Esophagus muscularis mucosa (tissue), 4 donors: ENCODE data around the gene CNTNAP2. TPM values are rescaled to one million over a fixed set of nuclear protein-coding genes. Genes with fewer than 3 reads are reported as not detected.

Source experiments
- DNase-seq: peaks from one replicate; pipeline ENCODE4 v3.0.0-alpha.2; 2017; ENCODE audit errors: extremely low spot score
- H3K27ac ChIP-seq, 4 donors: fragments of 200-600 bp; sonication (generic); replicated peaks in 1 of 4; 1 replicate in 3 of 4; 2 replicates in 1 of 4; pipeline ENCODE4 v1.5.1; 2016 to 2019; ENCODE audit warnings: mild to moderate bottlenecking in 1 of 4
- H3K27me3 ChIP-seq, 4 donors: fragments of 200-600 bp; sonication (generic); one replicate each; pipeline versions ENCODE4 v1.5.1 to v1.6.0; 2016 to 2019
- H3K36me3 ChIP-seq, 4 donors: fragments of 200-600 bp; sonication (generic); one replicate each; pipeline ENCODE4 v1.5.1; 2016 to 2019
- H3K4me1 ChIP-seq, 4 donors: fragments of 200-600 bp; sonication (generic); one replicate each; pipeline ENCODE4 v1.5.1; 2016 to 2019
- H3K4me3 ChIP-seq, 4 donors: fragments of 200-600 bp; sonication (generic); 1 replicate in 2 of 4; 2 replicates in 2 of 4; pipeline ENCODE4 v1.5.1; 2016 to 2019; ENCODE audit warnings: mild to moderate bottlenecking in 4 of 4, moderate library complexity in 1 of 4
- H3K9me3 ChIP-seq, 4 donors: fragments of 200-600 bp; sonication (generic); 1 replicate in 3 of 4; 2 replicates in 1 of 4; pipeline ENCODE4 v1.5.1; 2016 to 2019
- EP300 ChIP-seq: sonication (generic); formaldehyde crosslinking; IDR thresholded peaks from one replicate; pipeline ENCODE4 v1.6.1; 2017; ENCODE audit warnings: antibody characterized with exemption
- POLR2A ChIP-seq: fragments of 450-650 bp; IDR thresholded peaks from one replicate; pipeline ENCODE4 v1.6.1; 2017; ENCODE audit warnings: antibody characterized with exemption, moderate library complexity, mild to moderate bottlenecking, low read depth
- POLR2AphosphoS5 ChIP-seq, 2 donors: sonication (generic); formaldehyde crosslinking; IDR thresholded peaks; one replicate each; pipeline ENCODE4 v1.6.1; 2017; ENCODE audit warnings: antibody characterized with exemption in 2 of 2
- WGBS: methylation state at CpG from one replicate; pipeline ENCODE4 v1.1.5; 2018; 5-methylcytosine and 5-hydroxymethylcytosine counted together
- intact Hi-C: fragments of 100-400 bp; cut with DNase I; formaldehyde crosslinking; loops from one replicate; pipeline ENCODE4 v1.15.1; 2023
- total RNA-seq, 4 donors: library from RNA; depleted of rRNA; stranded (reverse); fragments of >200 nt; gene quantifications; one replicate each; pipeline versions ENCODE4 v1.1.0 to v1.2.1, GENCODE V29; 2016
- TF ChIP-seq, protein P1 (sequence below), 3 experiments: fragments of 200-600 bp in 2 of 3; fragments of 450-650 bp in 1 of 3; sonication (generic) in 2 of 3; IDR thresholded peaks; one replicate each; pipeline ENCODE4 v1.5.1; 2017 to 2019; ENCODE audit warnings: antibody characterized with exemption in 3 of 3, mild to moderate bottlenecking in 2 of 3, moderate library complexity in 1 of 3

CNTNAP2 gene
- total RNA-seq, 4 donors from 2014 or later: 1.2 to 2.9 (median 1.9) TPM

DNA sequence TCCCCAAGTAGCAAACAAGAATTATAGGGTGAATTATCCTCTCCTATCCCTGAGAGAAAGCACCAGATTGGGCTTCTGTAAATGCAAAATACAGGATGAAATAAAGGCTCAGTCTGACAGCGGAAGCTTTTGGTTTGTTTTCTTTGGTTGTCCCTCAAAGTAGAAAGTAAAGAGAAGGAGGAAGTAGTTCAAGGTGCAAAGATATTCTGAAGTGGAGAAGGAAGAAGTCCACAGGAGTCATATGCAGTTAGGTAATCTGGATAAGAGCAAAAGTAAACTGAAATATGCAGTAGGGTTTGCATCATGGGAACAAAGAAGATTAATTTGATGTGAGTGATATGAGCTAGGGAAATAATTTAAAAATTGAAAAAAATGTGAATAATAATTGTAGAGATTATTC lies 1071.9 kb downstream of the CNTNAP2 start:
- TF ChIP-seq, protein P1, sequence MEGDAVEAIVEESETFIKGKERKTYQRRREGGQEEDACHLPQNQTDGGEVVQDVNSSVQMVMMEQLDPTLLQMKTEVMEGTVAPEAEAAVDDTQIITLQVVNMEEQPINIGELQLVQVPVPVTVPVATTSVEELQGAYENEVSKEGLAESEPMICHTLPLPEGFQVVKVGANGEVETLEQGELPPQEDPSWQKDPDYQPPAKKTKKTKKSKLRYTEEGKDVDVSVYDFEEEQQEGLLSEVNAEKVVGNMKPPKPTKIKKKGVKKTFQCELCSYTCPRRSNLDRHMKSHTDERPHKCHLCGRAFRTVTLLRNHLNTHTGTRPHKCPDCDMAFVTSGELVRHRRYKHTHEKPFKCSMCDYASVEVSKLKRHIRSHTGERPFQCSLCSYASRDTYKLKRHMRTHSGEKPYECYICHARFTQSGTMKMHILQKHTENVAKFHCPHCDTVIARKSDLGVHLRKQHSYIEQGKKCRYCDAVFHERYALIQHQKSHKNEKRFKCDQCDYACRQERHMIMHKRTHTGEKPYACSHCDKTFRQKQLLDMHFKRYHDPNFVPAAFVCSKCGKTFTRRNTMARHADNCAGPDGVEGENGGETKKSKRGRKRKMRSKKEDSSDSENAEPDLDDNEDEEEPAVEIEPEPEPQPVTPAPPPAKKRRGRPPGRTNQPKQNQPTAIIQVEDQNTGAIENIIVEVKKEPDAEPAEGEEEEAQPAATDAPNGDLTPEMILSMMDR (IDR thresholded peaks at IDR 0.05): no peak
- TF ChIP-seq POLR2A: no peak
- TF ChIP-seq EP300: no peak
- TF ChIP-seq POLR2AphosphoS5 (IDR thresholded peaks at IDR 0.05): no peak
- Histone ChIP-seq H3K9me3 (no peaks in the 10 kb centered on the region), H3K4me1 (peaks cover 0 to 2% (median under 1%) of the 10 kb centered on the region in 4 donors), H3K27me3 (no peaks in the 10 kb centered on the region), H3K36me3 (no peaks in the 10 kb centered on the region), H3K27ac (no peak overlapping the region), H3K4me3 (no peak overlapping the region)
- intact Hi-C loops: no loop called here
- WGBS: 89% methylated on average over 1 of the region's 1 CpG
- DNase-seq: no peak

DNA sequence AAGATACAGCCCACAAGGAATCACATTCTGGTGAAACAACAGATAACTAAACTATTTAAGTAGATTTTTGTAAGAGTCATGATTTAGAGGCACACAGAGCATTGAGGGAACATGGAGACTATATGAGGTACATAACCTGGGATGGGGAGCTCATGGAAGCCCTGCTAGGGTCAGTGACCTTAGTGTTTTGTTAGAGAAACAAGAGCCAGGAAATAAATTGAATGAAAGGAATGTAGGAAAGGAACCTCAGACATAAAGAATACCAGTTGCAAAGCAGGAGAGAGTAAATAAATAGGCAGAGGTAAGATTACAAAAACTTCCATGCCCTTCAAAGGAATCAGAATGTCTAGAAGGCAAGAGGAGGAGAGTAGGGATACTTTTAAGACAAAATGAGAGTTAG lies 1076.9 kb downstream of the CNTNAP2 start:
- no peak for DNase-seq
- intact Hi-C loops: no loop called here
- Histone ChIP-seq H3K27ac (no peak overlapping the region), H3K36me3 (no peaks in the 10 kb centered on the region), H3K4me3 (no peak overlapping the region), H3K27me3 (no peaks in the 10 kb centered on the region), H3K9me3 (no peaks in the 10 kb centered on the region), H3K4me1 (no peaks in the 10 kb centered on the region)
- TF ChIP-seq POLR2AphosphoS5 (IDR thresholded peaks at IDR 0.05) (no peak), POLR2A (no peak), EP300 (no peak)
- TF ChIP-seq, protein P1 (IDR thresholded peaks at IDR 0.05): no peak

DNA sequence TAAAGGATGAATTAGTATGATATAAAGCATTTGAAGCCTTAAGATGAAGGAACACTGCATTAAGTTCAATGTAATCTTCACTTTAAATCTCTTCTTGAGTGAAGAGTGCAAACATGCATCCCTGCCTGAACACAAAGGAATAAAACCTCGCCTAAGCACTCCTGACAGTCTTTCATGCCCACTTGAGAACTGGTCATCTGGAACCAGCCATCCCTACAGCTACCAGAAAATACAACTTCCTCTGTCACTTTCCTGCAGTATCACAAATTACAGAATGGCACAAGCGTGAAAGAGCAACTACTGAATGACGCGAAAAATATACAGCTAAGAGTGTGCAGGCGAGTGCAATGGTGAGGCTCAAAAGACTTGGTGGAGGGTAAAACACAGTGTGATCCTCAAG lies 1079.9 kb downstream of the CNTNAP2 start:
- TF ChIP-seq, protein P1 (IDR thresholded peaks at IDR 0.05): no peak
- TF ChIP-seq POLR2A (no peak), EP300 (no peak), POLR2AphosphoS5 (IDR thresholded peaks at IDR 0.05) (no peak)
- H3K27ac ChIP-seq: no peak overlapping the region
- H3K4me1 ChIP-seq: peaks cover 0 to 2% (median 0%) of the 10 kb centered on the region in 4 donors
- no peak for DNase-seq
- WGBS: 99% methylated on average over 5 of the region's 5 CpGs
- H3K36me3 ChIP-seq: no peaks in the 10 kb centered on the region
- H3K27me3 ChIP-seq: no peaks in the 10 kb centered on the region
- intact Hi-C loops: no loop called here
- H3K4me3 ChIP-seq: no peak overlapping the region
- no peaks in the 10 kb centered on the region for H3K9me3 ChIP-seq

DNA sequence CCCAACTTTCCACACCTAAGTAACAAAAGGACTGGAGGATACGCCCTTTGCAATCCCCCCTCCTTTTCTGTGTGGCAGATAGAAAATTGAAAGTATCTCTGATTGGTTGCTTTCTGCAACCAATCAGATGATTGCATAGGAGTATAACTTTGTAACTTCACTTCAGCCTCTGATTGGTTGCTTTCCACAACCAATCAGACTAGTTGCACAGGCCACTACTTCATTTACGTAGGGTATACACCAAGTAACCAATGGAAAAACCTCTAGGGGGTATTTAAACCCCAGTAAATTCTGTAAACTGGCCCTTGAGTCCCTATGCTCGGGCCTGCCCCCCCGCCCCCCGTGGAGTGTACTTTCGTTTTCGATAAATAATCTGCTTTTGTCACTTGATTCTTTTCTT lies 1080.4 kb downstream of the CNTNAP2 start:
- H3K9me3 ChIP-seq: no peaks in the 10 kb centered on the region
- DNase-seq: no peak
- H3K27me3 ChIP-seq: no peaks in the 10 kb centered on the region
- H3K27ac ChIP-seq: no peak overlapping the region
- TF ChIP-seq EP300 (no peak), POLR2A (no peak), POLR2AphosphoS5 (IDR thresholded peaks at IDR 0.05) (no peak)
- no peaks in the 10 kb centered on the region for H3K36me3 ChIP-seq
- intact Hi-C loops: no loop called here
- H3K4me1 ChIP-seq: peaks cover 0 to 3% (median 0%) of the 10 kb centered on the region in 4 donors
- WGBS: 87% methylated on average over 7 of the region's 7 CpGs
- H3K4me3 ChIP-seq: no peak overlapping the region

DNA sequence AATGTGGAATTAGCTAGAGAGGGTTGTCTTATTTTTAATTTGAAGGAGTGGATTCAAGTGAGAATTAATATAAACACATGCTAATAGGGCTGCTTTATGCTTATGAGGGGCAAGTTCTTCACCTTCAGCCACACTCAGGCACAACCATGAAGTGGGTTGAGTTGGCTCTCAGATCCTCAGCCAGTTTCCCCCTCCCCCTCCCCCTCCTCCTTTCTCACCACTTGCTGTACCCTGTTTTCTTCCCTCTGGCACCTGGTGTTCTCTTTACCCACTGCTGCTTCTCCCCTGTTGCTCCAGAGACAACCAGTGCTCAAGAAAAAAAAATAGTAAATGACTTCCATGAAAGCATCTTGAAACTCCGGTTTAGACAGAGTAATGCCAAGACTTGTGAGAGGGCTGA lies 1083.3 kb downstream of the CNTNAP2 start:
- 67% methylated on average over 1 of the region's 1 CpG for WGBS
- DNase-seq: no peak
- TF ChIP-seq POLR2A: no peak
- no peak for TF ChIP-seq EP300
- TF ChIP-seq, protein P1 (IDR thresholded peaks at IDR 0.05): no peak
- no peak for TF ChIP-seq POLR2AphosphoS5 (IDR thresholded peaks at IDR 0.05)
- H3K27me3 ChIP-seq: no peaks in the 10 kb centered on the region
- H3K4me3 ChIP-seq: no peak overlapping the region
- H3K4me1 ChIP-seq: peaks cover 0 to 3% (median 0%) of the 10 kb centered on the region in 4 donors
- no peaks in the 10 kb centered on the region for H3K9me3 ChIP-seq
- intact Hi-C loops: no loop called here
- no peak overlapping the region for H3K27ac ChIP-seq
- no peaks in the 10 kb centered on the region for H3K36me3 ChIP-seq
